Measurements from ENCODE around the gene CD247.

Gene CD247

GRCh38 chr1:167518331-167518700 is at the start of gene CD247:
Gene CD247 (minus strand): TSS chr1:167518529. CDS start chr1:167518465, 64 bp downstream.
- DNase-seq (ENCODE audit: low read depth) = no peak
- TF ChIP-seq CTCF (IDR thresholded peaks at IDR 0.05; ENCODE audit: low read depth, low read length, missing control alignments) = no peak
- no peak within 1 kb of the TSS for H3K4me3 ChIP-seq (ENCODE audit: low read depth, low read length)

DNA sequence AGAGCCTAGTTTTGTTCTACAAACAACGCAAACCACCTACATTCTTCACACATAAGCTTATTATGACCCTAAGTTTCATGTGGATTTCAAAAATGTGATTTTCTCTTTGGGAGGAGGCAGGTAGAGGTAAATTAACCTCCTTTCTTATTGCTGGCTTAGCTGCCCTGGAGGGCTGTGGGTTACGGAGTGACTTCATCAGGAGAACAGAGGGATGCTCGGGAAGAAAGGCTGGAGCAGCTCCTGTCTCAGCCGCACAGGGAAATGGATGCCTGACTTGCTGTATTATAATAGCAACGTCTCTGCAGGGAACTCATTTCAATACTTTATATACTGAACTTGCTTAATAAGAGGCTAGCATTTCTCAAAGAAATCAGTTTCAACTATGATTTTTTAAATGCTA is 49.3 kb upstream of the CD247 start:
- H3K4me3 ChIP-seq (ENCODE audit: low read depth, low read length) = no peak overlapping the region
- TF ChIP-seq CTCF (IDR thresholded peaks at IDR 0.05; ENCODE audit: low read depth, low read length, missing control alignments) = no peak
- no peak for DNase-seq (ENCODE audit: low read depth)

DNA sequence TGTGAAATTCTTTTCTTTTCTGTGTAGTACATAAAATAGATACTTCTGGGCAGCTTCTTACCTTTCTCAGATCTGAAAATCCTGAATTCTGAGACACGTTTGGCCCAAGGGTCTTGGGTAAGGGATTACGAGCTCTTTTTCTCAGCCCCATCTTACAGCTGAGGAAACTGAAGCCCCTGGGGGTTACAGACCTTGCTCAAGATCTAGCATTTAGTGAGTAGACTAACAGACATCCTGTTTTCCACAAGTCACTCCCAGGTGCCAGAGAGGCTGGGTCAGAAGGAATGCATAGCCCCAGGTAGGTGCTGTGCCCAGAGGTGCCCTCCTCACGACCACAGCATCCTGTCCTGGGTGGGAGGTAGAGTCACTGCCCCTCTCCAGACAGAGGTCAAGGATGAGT is 48.4 kb upstream of the CD247 start:
- DNase-seq (ENCODE audit: low read depth) = no peak

GRCh38 chr1:167565922-167566321 is 47.6 kb upstream of the CD247 start:
- DNase-seq (ENCODE audit: low read depth) = no peak
- no peak for TF ChIP-seq CTCF (IDR thresholded peaks at IDR 0.05; ENCODE audit: low read depth, low read length, missing control alignments)

More for the DNA sequence above, 48.4 kb upstream of the CD247 start:
- no peak overlapping the region for H3K4me3 ChIP-seq (ENCODE audit: low read depth, low read length)
- TF ChIP-seq CTCF (IDR thresholded peaks at IDR 0.05; ENCODE audit: low read depth, low read length, missing control alignments) = no peak

GRCh38 chr1:167564612-167565270 is 46.4 kb upstream of the CD247 start:
- no peak overlapping the region for H3K4me3 ChIP-seq (ENCODE audit: low read depth, low read length)
- no peak for TF ChIP-seq CTCF (IDR thresholded peaks at IDR 0.05; ENCODE audit: low read depth, low read length, missing control alignments)
- DNase-seq (ENCODE audit: low read depth) = no peak

More at GRCh38 chr1:167565922-167566321, 47.6 kb upstream of the CD247 start:
- no peak overlapping the region for H3K4me3 ChIP-seq (ENCODE audit: low read depth, low read length)

- no peak overlapping the region for H3K4me3 ChIP-seq (ENCODE audit: low read depth, low read length)
- TF ChIP-seq CTCF (IDR thresholded peaks at IDR 0.05; ENCODE audit: low read depth, low read length, missing control alignments) = no peak
- no peak for DNase-seq (ENCODE audit: low read depth)
Observed at GRCh38 chr1:167563579-167564246, 45.4 kb upstream of the CD247 start.

- H3K4me3 ChIP-seq (ENCODE audit: low read depth, low read length) = no peak overlapping the region
- no peak for TF ChIP-seq CTCF (IDR thresholded peaks at IDR 0.05; ENCODE audit: low read depth, low read length, missing control alignments)
- no peak for DNase-seq (ENCODE audit: low read depth)
Observed at GRCh38 chr1:167562702-167563101, 44.4 kb upstream of the CD247 start.
